Epithelial cell of proximal tubule (primary cell): ENCODE data around the gene NR1D1. TPM values are rescaled to one million over a fixed set of nuclear protein-coding genes. Genes with fewer than 3 reads are reported as not detected.

Experiments used
- DNase-seq: peaks from one replicate; pipeline ENCODE4 v3.0.0-alpha.2; 2011; ENCODE audit warnings: low read depth
- H3K4me3 ChIP-seq: 2 replicates; pipeline ENCODE4 v1.5.1; 2011; ENCODE audit warnings: low read depth, mild to moderate bottlenecking, low read length
- total RNA-seq: library from RNA; depleted of rRNA; stranded (reverse); fragments of >200 nt; gene quantifications from 2 replicates; pipeline ENCODE4 v1.2.3, GENCODE V29; 2015
- TF ChIP-seq, protein P1 (sequence below): conservative IDR thresholded peaks from 2 replicates; pipeline ENCODE4 v1.5.1; 2012; ENCODE audit warnings: low read depth, mild to moderate bottlenecking, low read length

NR1D1 gene
- total RNA-seq, 1 donor from 2014 or later: 0.40 TPM

DNA sequence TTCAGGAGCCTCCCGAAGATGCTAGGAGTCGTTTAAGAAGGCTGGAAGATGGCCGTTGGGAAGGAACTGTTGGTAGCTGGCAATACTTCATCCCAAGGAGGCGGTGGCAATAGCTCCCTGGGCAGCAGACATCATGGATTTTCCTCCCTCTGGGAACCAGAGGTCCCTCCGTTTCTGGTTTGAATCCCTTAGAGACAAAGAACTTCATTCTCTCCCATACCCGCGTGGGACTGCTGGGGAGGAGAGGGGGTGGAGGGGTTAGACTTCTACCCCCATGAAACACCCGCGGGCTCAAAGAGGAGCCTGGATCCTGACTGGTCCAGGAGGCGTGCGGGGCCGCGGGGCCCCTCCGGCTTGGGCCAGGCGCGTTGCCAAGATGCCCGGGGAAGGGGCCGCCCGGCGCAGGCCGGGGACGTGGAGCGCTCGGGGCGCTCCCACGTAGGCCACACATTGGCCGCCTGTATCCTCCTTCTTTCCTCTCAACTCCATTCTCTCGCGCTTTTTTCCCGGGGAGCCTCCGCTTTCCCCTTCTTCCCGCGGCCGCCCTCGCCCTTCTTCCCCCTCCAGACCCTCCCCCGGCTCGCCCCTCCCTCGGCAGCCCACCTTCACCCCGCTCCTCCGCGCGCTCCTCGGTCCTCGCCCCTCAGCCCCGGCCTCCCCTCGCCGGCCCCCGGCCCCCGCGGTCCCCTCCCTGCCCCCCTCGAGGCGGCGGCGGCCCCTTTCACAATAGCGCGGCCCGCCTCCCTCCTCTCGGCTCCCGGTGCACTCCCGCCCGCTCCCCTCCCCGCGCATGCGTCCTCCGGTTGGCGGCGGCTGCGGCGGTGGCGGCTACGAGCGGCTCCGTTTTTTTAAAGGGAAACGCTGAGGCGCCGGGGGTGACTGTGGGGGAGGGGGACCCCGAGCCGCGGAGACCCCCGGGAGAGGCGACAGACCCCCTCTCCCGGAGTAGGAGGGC, 21.1 kb upstream of the NR1D1 start, which contains the start of gene MSL1:
MSL1 (plus strand) TSS at position 791 of the 955 bp plus-strand sequence. CDS start 642 bp downstream, outside the sequence.
- DNase-seq: no peak

DNA sequence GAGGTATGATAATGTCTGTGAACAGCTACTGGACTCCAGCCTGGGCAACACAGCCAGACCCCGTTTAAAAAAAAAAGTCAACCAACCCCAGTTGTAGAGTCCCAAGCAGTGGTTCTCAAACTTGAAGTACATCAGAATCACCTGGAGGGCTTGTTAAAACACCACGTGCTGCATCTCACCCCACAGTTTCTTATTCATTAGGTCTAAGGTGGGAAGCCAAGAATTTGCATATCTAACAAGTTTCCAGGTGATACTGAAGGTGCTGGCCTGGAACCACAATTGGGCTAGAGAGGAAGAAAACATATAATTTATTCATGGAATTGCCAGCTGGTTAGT, 14.7 kb upstream of the NR1D1 start:
- TF ChIP-seq, protein P1, sequence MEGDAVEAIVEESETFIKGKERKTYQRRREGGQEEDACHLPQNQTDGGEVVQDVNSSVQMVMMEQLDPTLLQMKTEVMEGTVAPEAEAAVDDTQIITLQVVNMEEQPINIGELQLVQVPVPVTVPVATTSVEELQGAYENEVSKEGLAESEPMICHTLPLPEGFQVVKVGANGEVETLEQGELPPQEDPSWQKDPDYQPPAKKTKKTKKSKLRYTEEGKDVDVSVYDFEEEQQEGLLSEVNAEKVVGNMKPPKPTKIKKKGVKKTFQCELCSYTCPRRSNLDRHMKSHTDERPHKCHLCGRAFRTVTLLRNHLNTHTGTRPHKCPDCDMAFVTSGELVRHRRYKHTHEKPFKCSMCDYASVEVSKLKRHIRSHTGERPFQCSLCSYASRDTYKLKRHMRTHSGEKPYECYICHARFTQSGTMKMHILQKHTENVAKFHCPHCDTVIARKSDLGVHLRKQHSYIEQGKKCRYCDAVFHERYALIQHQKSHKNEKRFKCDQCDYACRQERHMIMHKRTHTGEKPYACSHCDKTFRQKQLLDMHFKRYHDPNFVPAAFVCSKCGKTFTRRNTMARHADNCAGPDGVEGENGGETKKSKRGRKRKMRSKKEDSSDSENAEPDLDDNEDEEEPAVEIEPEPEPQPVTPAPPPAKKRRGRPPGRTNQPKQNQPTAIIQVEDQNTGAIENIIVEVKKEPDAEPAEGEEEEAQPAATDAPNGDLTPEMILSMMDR: no peak
- no peak for DNase-seq
- H3K4me3 ChIP-seq: no peak overlapping the region

More for the DNA sequence above, 21.1 kb upstream of the NR1D1 start, which contains the start of gene MSL1:
- TF ChIP-seq, protein P1: no peak
- H3K4me3 ChIP-seq: peak within 1 kb of the TSS; percentile 74

DNA sequence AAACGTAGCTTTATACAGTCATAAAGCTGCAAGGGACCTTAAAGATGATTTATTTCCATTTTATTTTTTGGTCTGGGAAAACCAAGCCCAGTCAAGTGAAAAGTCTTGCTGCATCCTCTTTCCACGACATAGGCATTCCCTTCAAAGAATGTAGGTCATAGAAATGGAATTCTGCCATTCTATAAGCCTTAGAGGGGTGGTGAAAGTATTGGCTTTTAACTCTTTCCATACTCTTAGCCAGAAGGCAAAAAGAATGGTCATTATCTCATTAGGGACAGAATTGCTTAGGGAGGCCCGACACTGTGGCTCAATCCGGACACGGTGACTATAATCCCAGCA, 13.5 kb upstream of the NR1D1 start:
- H3K4me3 ChIP-seq: peak overlapping the region; percentile 50
- DNase-seq: no peak
- TF ChIP-seq, protein P1: no peak

DNA sequence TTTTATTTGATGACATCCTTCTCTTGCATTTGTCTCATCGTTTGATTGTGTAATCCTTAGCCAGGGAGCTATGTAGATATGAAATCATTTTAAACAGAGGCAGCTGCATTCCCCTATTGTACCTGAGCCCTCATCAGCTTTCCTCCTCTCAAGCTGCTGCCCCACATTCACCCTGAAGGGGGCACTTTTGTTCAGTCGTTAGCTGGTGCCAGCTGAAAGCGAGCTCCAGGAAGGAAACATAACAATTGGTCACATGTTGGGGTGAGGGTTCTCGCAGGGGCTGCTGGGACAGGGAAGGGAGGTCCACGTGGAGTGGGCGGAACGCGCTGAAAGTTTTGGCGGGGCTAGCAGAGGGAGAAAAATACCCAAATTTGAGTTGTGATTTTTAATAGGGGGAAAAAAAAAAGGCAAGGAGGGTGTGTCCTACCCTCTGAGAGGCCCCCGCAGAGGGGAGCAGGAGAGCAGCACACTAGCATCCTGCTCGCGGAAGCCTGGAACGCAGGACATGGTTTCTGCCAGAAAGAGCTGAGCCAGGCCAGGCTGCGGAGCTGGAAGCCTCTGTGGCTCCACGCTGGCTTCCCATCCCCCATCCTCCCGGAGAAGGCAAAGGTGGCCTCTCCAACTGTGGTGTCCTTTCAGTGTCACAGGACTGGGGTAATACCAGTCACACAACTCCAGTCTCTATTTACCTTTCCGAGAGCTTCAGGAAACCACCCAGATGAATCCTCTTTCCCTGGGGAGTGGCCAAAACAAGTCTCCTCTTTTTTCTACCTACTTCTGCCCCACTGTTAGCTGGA, 12.9 kb upstream of the NR1D1 start:
- TF ChIP-seq, protein P1: peak; percentile 87

DNA sequence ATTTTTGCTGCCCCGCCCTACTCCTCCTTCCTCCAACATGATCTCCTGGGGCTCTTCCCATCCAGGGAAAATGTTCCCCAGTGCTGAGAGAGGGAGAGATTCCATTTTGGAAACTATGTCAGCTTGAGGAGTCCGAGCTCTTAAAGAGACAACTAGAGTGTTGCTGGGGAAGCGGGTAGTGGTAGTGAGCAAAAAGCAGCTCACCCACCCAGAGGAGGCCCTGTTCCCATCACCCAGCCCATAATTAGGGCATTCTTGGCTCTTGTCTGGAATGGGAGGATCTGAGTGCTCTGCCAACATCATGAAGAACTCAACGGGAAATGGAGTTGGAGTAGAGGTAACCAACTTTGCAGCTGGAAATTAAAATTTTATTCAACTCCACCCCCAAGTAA, 12.3 kb upstream of the NR1D1 start:
- no peak overlapping the region for H3K4me3 ChIP-seq
- DNase-seq: no peak
- TF ChIP-seq, protein P1: no peak

More for the DNA sequence above, 12.9 kb upstream of the NR1D1 start:
- peak overlapping the region; percentile 50 for H3K4me3 ChIP-seq
- no peak for DNase-seq

DNA sequence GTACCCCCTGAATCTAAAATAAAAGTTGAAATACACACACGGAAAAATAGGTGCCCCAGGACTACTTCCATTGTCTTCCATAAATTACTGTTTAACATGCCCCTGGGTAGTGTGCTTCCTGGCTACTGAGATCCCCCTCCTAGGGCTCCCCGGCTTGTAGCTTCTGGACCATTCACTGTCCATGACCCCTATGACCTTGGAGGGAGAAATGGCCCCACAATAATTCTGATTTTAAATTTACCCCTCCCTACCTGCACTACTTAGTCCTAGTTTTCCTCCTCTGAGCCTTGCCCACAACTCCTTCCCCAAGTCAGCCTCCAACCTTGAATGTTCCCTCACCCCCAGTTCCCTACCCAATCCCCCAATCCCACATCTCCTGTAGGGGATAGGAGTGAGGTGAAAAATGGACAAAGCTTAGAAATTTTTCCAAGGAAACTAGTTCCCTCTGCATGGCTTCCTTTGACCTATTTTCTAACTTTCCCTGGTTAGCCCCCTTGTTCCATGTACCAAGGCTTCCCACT, 11.9 kb upstream of the NR1D1 start:
- TF ChIP-seq, protein P1: no peak
- no peak overlapping the region for H3K4me3 ChIP-seq
- DNase-seq: no peak
